Left ventricle myocardium inferior (tissue), 1 donor: ENCODE results near the gene TSKS. TPM values are rescaled to one million over a fixed set of nuclear protein-coding genes. Genes with fewer than 3 reads are reported as not detected.

Source experiments
- DNase-seq: peaks from one replicate; pipeline ENCODE4 v3.0.0-alpha.2; 2020
- H3K27ac ChIP-seq: fragments of 200-600 bp; replicated peaks from 2 replicates; pipeline ENCODE4 v1.8.0; 2021
- H3K27me3 ChIP-seq: fragments of 200-600 bp; 2 replicates; pipeline ENCODE4 v1.8.0; 2021; ENCODE audit warnings: low read depth
- H3K36me3 ChIP-seq: fragments of 200-600 bp; 2 replicates; pipeline ENCODE4 v1.8.0; 2021
- H3K4me1 ChIP-seq: fragments of 200-600 bp; 2 replicates; pipeline ENCODE4 v1.8.0; 2021
- H3K4me3 ChIP-seq: fragments of 200-600 bp; 2 replicates; pipeline ENCODE4 v1.8.0; 2021; ENCODE audit warnings: mild to moderate bottlenecking, moderate library complexity
- H3K9me3 ChIP-seq: fragments of 200-600 bp; replicated peaks from 2 replicates; pipeline ENCODE4 v1.8.0; 2021
- intact Hi-C: fragments of 100-400 bp; cut with micrococcal nuclease; formaldehyde crosslinking; loops from one replicate; pipeline ENCODE4 v1.11.0; 2022
- total RNA-seq: library from RNA; stranded (reverse); fragmentation: NEBNext Ultra II Directional; extraction: Animal tissue kit (Norgen Biotek cat#: 25700); gene quantifications from one replicate; pipeline ENCODE4 v1.2.1, GENCODE V29; 2021
- TF ChIP-seq, protein P1 (sequence below): fragments of 200-600 bp; IDR thresholded peaks from 2 replicates; pipeline ENCODE4 v1.8.0; 2021; ENCODE audit warnings: antibody characterized with exemption, mild to moderate bottlenecking, borderline replicate concordance
- donor health status: DM: no; HTN: yes; CAD: no; lungs with severe emphysema.

TSKS gene
- total RNA-seq, 1 donor from 2014 or later: 0.38 TPM

DNA sequence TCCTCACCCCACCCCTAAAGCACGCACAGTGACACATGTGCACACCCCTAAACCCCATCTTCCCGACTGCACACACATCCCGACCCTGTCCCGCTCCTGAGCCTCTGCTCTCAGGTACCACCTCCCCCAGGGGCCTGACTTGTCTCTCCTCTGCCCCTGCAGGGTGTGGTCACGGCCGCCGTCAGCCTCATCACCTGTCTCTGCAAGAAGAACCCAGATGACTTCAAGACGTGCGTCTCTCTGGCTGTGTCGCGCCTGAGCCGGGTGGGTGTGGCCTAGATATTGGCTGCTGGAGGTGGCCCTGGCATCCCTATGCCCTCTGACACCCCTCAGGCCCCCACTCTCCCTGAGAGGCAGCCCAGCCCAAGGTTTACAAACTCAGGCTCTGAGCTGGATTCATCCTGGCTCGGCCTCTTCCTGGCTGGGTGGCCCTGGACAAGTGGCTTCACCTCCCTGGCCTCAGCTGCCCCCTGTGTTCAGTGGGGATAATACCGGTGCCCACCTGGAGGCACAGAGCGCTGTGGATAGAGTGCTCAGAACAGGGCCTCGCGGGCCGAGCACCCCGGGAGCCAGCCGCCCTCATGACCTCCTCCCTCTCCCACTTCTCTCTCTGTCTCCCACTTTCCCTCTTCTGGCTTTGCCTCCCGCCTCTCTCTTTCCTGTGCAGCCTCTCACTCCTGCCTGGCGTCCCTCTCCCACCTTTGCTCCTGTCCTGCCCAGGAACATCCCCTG is 29.9 kb upstream of the TSKS start:
- Histone ChIP-seq H3K4me3 (no peak overlapping the region), H3K36me3 (peaks cover 88% of the 10 kb centered on the region), H3K4me1 (peaks cover 15% of the 10 kb centered on the region), H3K9me3 (no peaks in the 10 kb centered on the region), H3K27me3 (no peaks in the 10 kb centered on the region), H3K27ac (no peak overlapping the region)
- intact Hi-C loops: no loop called here
- DNase-seq: no peak
- TF ChIP-seq, protein P1, sequence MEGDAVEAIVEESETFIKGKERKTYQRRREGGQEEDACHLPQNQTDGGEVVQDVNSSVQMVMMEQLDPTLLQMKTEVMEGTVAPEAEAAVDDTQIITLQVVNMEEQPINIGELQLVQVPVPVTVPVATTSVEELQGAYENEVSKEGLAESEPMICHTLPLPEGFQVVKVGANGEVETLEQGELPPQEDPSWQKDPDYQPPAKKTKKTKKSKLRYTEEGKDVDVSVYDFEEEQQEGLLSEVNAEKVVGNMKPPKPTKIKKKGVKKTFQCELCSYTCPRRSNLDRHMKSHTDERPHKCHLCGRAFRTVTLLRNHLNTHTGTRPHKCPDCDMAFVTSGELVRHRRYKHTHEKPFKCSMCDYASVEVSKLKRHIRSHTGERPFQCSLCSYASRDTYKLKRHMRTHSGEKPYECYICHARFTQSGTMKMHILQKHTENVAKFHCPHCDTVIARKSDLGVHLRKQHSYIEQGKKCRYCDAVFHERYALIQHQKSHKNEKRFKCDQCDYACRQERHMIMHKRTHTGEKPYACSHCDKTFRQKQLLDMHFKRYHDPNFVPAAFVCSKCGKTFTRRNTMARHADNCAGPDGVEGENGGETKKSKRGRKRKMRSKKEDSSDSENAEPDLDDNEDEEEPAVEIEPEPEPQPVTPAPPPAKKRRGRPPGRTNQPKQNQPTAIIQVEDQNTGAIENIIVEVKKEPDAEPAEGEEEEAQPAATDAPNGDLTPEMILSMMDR: no peak

DNA sequence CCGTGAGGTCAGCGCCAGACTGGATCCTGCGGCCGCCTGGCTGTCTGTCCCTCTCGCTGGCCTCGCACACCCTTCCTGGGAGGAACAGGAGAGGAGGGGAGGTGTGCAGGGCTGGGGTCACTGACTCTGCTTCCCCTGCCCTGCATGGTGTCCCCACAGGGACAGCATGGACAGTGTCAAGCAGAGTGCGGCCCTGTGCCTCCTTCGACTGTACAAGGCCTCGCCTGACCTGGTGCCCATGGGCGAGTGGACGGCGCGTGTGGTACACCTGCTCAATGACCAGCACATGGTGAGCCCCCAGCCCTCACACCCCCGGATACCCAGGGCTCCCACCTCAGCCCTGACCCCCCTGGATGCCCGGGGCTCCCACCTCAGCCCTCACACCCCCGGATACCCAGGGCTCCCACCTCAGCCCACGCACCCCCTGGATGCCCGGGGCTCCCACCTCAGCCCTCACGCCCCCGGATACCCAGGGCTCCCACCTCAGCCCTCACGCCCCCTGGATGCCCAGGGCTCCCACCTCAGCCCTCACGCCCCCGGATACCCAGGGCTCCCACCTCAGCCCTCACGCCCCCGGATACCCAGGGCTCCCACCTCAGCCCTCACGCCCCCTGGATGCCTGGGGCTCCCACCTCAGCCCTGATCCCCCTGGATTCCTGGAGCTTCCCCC is 28.8 kb upstream of the TSKS start:
- Histone ChIP-seq H3K27ac (no peak overlapping the region), H3K9me3 (no peaks in the 10 kb centered on the region), H3K4me1 (peaks cover 15% of the 10 kb centered on the region), H3K36me3 (peaks cover 81% of the 10 kb centered on the region), H3K27me3 (no peaks in the 10 kb centered on the region), H3K4me3 (no peak overlapping the region)
- TF ChIP-seq, protein P1: no peak
- intact Hi-C loops: no loop called here
- no peak for DNase-seq

DNA sequence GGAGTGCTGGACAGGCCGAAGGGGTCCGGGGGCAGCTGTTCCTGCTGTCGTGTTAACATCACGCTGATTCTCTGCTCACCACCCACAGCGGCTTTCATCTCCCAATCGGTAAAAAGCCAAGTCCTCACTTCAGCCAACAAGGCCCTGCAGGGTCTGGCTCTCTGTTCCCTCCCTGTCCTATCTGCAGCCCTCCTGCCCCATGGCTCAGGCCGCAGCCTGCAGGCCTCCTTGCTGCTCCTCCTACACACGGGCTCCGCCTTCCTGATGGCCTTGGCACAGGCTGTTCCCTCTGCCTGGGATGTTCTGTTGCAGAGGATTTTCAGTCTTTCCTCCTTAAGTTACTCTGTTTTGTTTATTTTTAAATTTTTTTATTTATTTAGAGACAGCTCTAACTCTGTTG is 27.8 kb upstream of the TSKS start:
- no peaks in the 10 kb centered on the region for H3K9me3 ChIP-seq
- peak; percentile 47 for DNase-seq
- no peaks in the 10 kb centered on the region for H3K27me3 ChIP-seq
- TF ChIP-seq, protein P1: no peak
- peaks cover 15% of the 10 kb centered on the region for H3K4me1 ChIP-seq
- peaks cover 76% of the 10 kb centered on the region for H3K36me3 ChIP-seq
- H3K27ac ChIP-seq: peak overlapping the region; percentile 42
- intact Hi-C loops: no loop called here
- H3K4me3 ChIP-seq: no peak overlapping the region

DNA sequence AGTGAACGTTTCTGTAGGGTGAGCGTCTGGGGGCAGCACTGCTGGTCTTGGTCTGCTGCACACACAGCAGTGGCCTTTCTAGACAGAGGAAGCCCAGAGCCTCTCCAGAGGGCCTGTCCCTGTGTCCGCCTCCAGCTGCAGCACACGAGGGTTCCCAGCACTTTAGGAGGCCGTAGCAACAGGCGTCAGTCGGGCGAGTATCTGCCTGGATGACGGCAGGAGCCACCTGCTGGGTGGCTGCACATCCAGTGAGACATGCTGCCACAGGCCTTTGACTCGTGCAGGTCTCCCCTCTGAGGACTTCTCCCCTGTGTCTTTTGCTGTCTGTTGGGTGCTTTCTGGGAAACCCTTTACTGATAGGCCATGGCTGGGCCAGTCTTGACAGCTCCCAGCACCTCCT is 25.8 kb upstream of the TSKS start:
- TF ChIP-seq, protein P1: no peak
- H3K4me1 ChIP-seq: peaks cover 15% of the 10 kb centered on the region
- intact Hi-C loops: no loop called here
- no peaks in the 10 kb centered on the region for H3K27me3 ChIP-seq
- H3K9me3 ChIP-seq: no peaks in the 10 kb centered on the region
- H3K27ac ChIP-seq: no peak overlapping the region
- peaks cover 76% of the 10 kb centered on the region for H3K36me3 ChIP-seq
- no peak overlapping the region for H3K4me3 ChIP-seq
- DNase-seq: no peak

DNA sequence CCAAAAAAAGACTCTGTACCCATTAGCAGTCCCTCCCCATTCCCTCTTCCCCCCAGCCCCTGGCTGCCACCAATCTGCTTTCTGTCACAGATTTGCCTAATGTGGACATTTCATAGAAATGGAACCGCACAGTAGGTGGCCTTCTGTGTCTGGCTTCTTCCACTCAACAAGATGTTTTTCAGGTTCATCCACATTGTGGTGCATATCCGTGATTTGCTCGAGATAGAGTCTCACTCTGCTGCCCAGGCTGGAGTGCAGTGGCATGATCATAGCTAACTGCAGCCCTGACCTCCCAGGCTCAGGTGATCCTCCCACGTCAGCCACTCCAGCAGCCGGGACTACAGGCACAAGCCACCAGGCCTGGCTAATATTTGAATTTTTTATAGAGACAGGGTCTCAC is 24.6 kb upstream of the TSKS start:
- Histone ChIP-seq H3K9me3 (no peaks in the 10 kb centered on the region), H3K36me3 (peaks cover 76% of the 10 kb centered on the region), H3K27me3 (no peaks in the 10 kb centered on the region), H3K4me3 (no peak overlapping the region), H3K4me1 (peaks cover 15% of the 10 kb centered on the region), H3K27ac (no peak overlapping the region)
- DNase-seq: no peak
- TF ChIP-seq, protein P1: no peak
- intact Hi-C loops: no loop called here
